GM12801 (cell line): ENCODE measurements around the gene SGPL1.

Experiments
- TF ChIP-seq, protein P1 (sequence below): IDR thresholded peaks from one replicate; pipeline ENCODE4 v1.5.1; 2011; ENCODE audit warnings: control low read depth; ENCODE audit not compliant: insufficient read length; ENCODE audit errors: extremely low read depth

SGPL1 gene

DNA sequence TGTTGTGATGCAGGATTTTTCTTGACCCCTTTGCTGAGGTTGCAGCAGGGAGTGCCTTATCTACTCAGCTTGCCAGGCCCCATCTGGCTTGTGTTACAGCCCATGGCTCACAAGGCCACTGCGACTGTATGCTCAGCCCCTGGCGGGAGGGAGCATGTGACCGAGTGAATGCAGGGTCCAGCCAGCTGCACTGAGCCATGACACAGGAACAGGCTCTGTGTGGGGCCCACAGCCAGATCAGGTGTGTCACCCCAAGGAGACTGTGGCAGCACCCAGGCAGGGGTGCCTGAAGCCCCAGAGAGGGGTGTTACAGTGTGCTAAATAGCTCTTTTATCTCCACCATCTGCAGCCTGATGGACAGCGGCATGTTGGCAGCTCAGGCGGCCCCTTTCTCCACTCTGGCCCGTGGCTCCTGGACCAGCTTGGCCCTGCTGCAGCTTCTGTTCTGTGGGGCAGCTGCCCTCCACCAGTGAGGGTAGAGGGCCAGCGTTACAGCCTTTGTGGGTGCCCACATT, 75.2 kb downstream of the SGPL1 start:
- TF ChIP-seq, protein P1, sequence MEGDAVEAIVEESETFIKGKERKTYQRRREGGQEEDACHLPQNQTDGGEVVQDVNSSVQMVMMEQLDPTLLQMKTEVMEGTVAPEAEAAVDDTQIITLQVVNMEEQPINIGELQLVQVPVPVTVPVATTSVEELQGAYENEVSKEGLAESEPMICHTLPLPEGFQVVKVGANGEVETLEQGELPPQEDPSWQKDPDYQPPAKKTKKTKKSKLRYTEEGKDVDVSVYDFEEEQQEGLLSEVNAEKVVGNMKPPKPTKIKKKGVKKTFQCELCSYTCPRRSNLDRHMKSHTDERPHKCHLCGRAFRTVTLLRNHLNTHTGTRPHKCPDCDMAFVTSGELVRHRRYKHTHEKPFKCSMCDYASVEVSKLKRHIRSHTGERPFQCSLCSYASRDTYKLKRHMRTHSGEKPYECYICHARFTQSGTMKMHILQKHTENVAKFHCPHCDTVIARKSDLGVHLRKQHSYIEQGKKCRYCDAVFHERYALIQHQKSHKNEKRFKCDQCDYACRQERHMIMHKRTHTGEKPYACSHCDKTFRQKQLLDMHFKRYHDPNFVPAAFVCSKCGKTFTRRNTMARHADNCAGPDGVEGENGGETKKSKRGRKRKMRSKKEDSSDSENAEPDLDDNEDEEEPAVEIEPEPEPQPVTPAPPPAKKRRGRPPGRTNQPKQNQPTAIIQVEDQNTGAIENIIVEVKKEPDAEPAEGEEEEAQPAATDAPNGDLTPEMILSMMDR, result no peak

DNA sequence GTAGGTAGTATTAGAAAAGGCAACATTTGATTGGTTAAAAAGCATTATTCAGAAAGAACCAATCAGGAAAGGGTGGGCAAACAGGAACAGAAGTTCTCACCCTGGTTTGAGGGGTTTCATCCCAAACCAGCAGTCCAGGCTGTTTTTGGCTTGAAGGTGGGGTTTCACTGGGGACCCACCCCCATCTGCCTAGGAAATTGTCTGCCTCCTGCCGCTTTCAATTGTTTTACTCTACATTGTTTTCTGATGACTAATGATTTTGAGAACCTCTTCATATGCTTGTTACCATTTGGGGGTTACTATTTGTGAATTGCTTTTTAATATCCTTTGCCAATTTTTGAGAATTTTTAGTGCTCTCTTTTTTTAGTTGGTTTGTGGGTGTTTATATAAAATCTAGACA, 75.9 kb downstream of the SGPL1 start:
- TF ChIP-seq, protein P1, result no peak

GRCh38 chr10:70892631-70893030, 76.9 kb downstream of the SGPL1 start:
- TF ChIP-seq, protein P1, result no peak

DNA sequence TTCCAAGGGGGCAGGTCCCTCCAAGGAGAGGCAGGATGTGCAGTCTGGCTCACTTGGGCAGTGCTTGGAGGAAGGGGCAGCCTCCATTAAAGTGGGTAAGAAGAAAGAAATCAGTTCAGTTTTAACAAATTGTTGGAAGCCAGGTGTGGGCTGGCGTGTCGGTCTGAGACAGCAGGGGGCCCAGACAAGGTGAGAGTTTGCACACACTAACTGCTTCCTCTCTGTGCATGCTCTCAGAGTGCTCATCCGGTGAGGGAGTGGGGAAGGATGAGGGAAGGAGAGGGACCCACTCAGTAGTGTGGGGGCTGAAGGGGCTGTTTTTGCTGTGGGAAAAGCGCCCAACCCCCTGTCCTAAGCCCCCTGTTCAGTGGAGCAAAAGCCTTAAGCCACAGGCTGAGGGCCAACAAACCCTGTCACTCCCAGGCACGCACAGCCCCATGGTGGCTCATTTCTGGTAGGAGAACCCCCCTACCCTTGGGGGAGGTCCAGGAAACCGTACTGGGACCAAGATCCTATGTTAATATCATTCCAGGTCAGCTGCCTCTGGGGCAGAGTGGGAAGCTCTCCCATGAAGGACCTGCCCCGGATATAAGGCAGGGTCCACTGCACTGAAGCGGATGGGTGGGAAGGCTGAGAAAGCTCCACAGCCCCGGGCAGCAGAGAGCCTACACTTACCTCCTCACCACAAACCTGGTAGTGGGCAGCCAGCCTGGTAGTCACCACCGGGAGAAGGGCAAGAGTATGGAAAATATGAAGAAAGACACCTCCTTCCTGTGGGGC, 77.7 kb downstream of the SGPL1 start:
- TF ChIP-seq, protein P1, result no peak

- TF ChIP-seq, protein P1, result no peak
These were observed 78.7 kb downstream of the SGPL1 start for GRCh38 chr10:70894416-70894815.

DNA sequence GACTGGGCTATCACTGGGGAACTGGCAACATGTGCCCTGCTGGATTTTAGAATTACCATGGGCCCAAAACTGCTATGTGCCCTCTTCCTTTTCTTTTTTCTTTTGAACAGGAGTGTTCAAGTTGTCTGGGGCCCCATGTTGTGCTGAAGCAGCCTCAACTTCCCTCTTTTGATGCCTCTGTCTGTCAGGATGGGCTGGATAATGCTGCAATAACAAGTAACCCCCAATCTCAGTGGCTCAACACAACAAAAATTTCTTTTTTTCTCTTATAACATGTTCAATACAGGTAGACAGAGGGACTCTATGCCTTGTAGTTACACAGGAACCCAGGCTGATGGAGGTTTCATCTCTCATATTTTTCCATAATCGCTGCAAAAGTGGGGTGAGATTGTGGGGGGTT, 80.8 kb downstream of the SGPL1 start:
- TF ChIP-seq, protein P1, result no peak

GRCh38 chr10:70898687-70899086, 82.9 kb downstream of the SGPL1 start:
- TF ChIP-seq, protein P1, result no peak
